Stimulated activated CD8-positive, alpha-beta memory T cell treated with anti-CD3 and anti-CD28 coated beads, Interleukin-15, amount 100 ng/mL, for 4 hours (primary cell): ENCODE measurements around the gene TEDC2.
A peak's percentile ranks its signal among the peaks of the same experiment; 100 is the strongest.
"Not testable (repeated sequence)": the region's sequence is repeated elsewhere in the genome, so short reads cannot be mapped to it uniquely, and the experiment has no call there.

Experiments
- DNase-seq, 2 donors: peaks; one replicate each; pipeline ENCODE4 v3.0.0-alpha.2; 2020; ENCODE audit warnings: low read depth in 2 of 2

The TEDC2 gene

GRCh38 chr16:2459647-2460390, at the start of gene TEDC2:
Gene TEDC2 (plus strand): TSS chr16:2460109. CDS start chr16:2460145, 36 bp downstream.
- peak; percentile 93 to 94 for DNase-seq

- DNase-seq: no peak
These were observed 44.8 kb upstream of the TEDC2 start for GRCh38 chr16:2415085-2415484.

GRCh38 chr16:2420035-2420434, 39.9 kb upstream of the TEDC2 start:
- DNase-seq: no peak

GRCh38 chr16:2422123-2422867, 37.6 kb upstream of the TEDC2 start:
- no peak for DNase-seq

GRCh38 chr16:2424061-2425007, 35.6 kb upstream of the TEDC2 start:
- no peak for DNase-seq

GRCh38 chr16:2425008-2425518, 34.8 kb upstream of the TEDC2 start:
- no peak for DNase-seq

- no peak for DNase-seq
These were observed 34.0 kb upstream of the TEDC2 start for GRCh38 chr16:2425825-2426430.

GRCh38 chr16:2426941-2427361, 33.0 kb upstream of the TEDC2 start:
- no peak for DNase-seq

- no peak for DNase-seq
These were observed 32.4 kb upstream of the TEDC2 start for GRCh38 chr16:2427526-2427925.

- DNase-seq: no peak
These were observed 31.7 kb upstream of the TEDC2 start for GRCh38 chr16:2428051-2428783.

- no peak for DNase-seq
These were observed 31.2 kb upstream of the TEDC2 start for GRCh38 chr16:2428784-2429033.

- peak; percentile 93 to 97 for DNase-seq
These were observed 30.7 kb upstream of the TEDC2 start, which contains the start of gene CCNF for GRCh38 chr16:2429034-2429770. Gene CCNF (plus strand): TSS chr16:2429447. CDS start chr16:2429482, 35 bp downstream.

GRCh38 chr16:2429771-2430663, 29.9 kb upstream of the TEDC2 start:
- no peak for DNase-seq

GRCh38 chr16:2432286-2432685, 27.6 kb upstream of the TEDC2 start:
- no peak for DNase-seq

- no peak for DNase-seq
These were observed 27.0 kb upstream of the TEDC2 start for GRCh38 chr16:2432801-2433505.

- DNase-seq: not testable (repeated sequence)
These were observed 24.7 kb upstream of the TEDC2 start for GRCh38 chr16:2435236-2435635.

- no peak for DNase-seq
These were observed 23.8 kb upstream of the TEDC2 start for GRCh38 chr16:2436110-2436509.

- DNase-seq: no peak
These were observed 22.7 kb upstream of the TEDC2 start for GRCh38 chr16:2437032-2437790.
